Natural killer cell (primary cell): ENCODE data around the gene KRTAP5-5. TPM values are rescaled to one million over a fixed set of nuclear protein-coding genes. Genes with fewer than 3 reads are reported as not detected.

Experiments
- ATAC-seq, 3 donors: fragments of 150-1000 bp in 2 of 3; fragments of 200-7000 bp in 1 of 3; cut with Tn5 transposase; 1 replicate in 1 of 3; 2 replicates in 2 of 3; pipeline ENCODE4 v1.10.0; 2021; ENCODE audit warnings: mild to moderate bottlenecking in 2 of 3, moderate library complexity in 2 of 3
- DNase-seq, 2 donors: peaks; one replicate each; pipeline versions ENCODE4 v3.0.0 to v3.0.0-alpha.2; 2013 to 2021; ENCODE audit warnings: mixed read lengths in 1 of 2
- H3K27ac ChIP-seq: one replicate; pipeline ENCODE4 v1.5.1; 2013; ENCODE audit warnings: mild to moderate bottlenecking, low read length
- H3K27me3 ChIP-seq: one replicate; pipeline ENCODE4 v1.6.1; 2013; ENCODE audit warnings: low read length; ENCODE audit not compliant: control insufficient read depth, insufficient read depth
- H3K36me3 ChIP-seq: one replicate; pipeline ENCODE4 v1.6.1; 2013; ENCODE audit warnings: low read length; ENCODE audit not compliant: control insufficient read depth, insufficient read depth
- H3K4me1 ChIP-seq: one replicate; pipeline ENCODE4 v1.6.1; 2013; ENCODE audit warnings: low read length; ENCODE audit not compliant: control insufficient read depth, insufficient read depth
- H3K4me3 ChIP-seq: one replicate; pipeline ENCODE4 v1.5.1; 2013; ENCODE audit warnings: low read length
- H3K9me3 ChIP-seq: one replicate; pipeline ENCODE4 v1.6.1; 2013; ENCODE audit warnings: low read length; ENCODE audit not compliant: control insufficient read depth, insufficient read depth
- H3K27ac Mint-ChIP-seq, 2 donors: one replicate each; pipeline ENCODE4 v1.8.0; 2022; ENCODE audit warnings: mild to moderate bottlenecking in 2 of 2, mixed read lengths in 2 of 2, moderate library complexity in 1 of 2
- H3K27me3 Mint-ChIP-seq, 2 donors: one replicate each; pipeline ENCODE4 v1.8.0; 2022; ENCODE audit warnings: low read depth in 2 of 2, mixed read lengths in 2 of 2
- H3K36me3 Mint-ChIP-seq: one replicate; pipeline ENCODE4 v1.8.0; 2022; ENCODE audit warnings: mixed read lengths
- H3K4me1 Mint-ChIP-seq, 2 donors: one replicate each; pipeline ENCODE4 v1.8.0; 2022; ENCODE audit warnings: mixed read lengths in 2 of 2
- H3K4me3 Mint-ChIP-seq: one replicate; pipeline ENCODE4 v1.8.0; 2022; ENCODE audit warnings: mild to moderate bottlenecking, moderate library complexity, mixed read lengths
- H3K9me3 Mint-ChIP-seq, 2 donors: one replicate each; pipeline ENCODE4 v1.8.0; 2022; ENCODE audit warnings: mixed read lengths in 2 of 2
- CTCF ChIP-seq: fragments of 200-600 bp; IDR thresholded peaks from one replicate; pipeline ENCODE4 v1.8.0; 2022; ENCODE audit warnings: antibody characterized with exemption
- whole genome bisulfite sequencing: methylation state at CpG from one replicate; pipeline ENCODE4 v1.1.7; 2013; ENCODE audit warnings: missing lambda C conversion rate; ENCODE audit not compliant: insufficient coverage; 5-methylcytosine and 5-hydroxymethylcytosine counted together
- intact Hi-C: fragments of 100-400 bp; cut with micrococcal nuclease; formaldehyde crosslinking; loops from one replicate; pipeline ENCODE4 v1.14.2; 2022
- total RNA-seq, 4 donors: library from RNA; stranded (reverse); fragments of 120-200 nt in 1 of 4; gene quantifications; one replicate each; pipeline versions ENCODE4 v1.2.3 to v1.2.4, GENCODE V29; 2013 to 2022

Gene KRTAP5-5
- total RNA-seq, 3 donors from 2014 or later (not counting 1 experiment from before 2014, with no cell fraction given): not detected

- Mint-ChIP-seq H3K4me3 (no peak overlapping the region), H3K4me1 (no peaks in the 10 kb centered on the region), H3K27me3 (peaks cover 0 to 27% of the 10 kb centered on the region in 2 donors), H3K27ac (no peak overlapping the region), H3K36me3 (no peaks in the 10 kb centered on the region), H3K9me3 (no peaks in the 10 kb centered on the region)
- no peak for TF ChIP-seq CTCF
- no peak for DNase-seq
- Histone ChIP-seq H3K4me1 (peaks cover 4% of the 10 kb centered on the region), H3K36me3 (no peaks in the 10 kb centered on the region), H3K9me3 (no peaks in the 10 kb centered on the region), H3K27me3 (no peaks in the 10 kb centered on the region), H3K4me3 (no peak overlapping the region), H3K27ac (no peak overlapping the region)
- no peak for ATAC-seq
- intact Hi-C loops: no loop called here
- 72% methylated on average over 5 of the region's 5 CpGs for WGBS
These were observed 21.3 kb downstream of the KRTAP5-5 start for GRCh38 chr11:1650918-1651262.

DNA sequence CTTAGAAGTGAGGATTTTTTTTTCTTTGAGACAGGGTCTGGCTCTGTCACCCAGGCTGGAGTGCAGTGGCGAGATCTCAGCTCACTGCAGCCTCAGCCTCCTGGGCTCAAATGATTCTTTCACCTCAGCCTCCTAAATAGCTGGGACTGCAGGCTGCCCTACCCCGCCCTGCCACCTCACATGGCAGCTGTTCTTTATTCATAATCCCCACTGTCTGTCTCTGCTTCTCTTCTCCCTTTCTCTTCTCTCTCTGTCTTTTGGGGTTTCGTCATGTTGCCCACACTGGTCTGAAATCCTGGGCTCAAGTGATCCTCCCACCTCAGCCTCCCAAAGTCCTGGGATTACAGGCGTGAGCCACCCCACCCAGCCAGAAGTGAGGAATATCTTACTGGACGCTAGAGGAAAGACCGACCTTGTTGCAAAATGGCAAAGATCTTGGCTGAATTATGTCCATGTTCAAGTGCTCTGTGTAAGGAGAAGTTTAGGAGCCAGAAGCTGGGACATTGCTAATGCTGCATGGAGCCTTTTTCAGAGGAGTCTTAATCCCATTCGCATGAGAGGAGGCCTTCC, 21.9 kb downstream of the KRTAP5-5 start:
- Mint-ChIP-seq H3K36me3 (no peaks in the 10 kb centered on the region), H3K4me1 (no peaks in the 10 kb centered on the region), H3K4me3 (no peak overlapping the region), H3K9me3 (no peaks in the 10 kb centered on the region), H3K27me3 (peaks cover 0 to 27% of the 10 kb centered on the region in 2 donors), H3K27ac (no peak overlapping the region)
- intact Hi-C loops: no loop called here
- Histone ChIP-seq H3K9me3 (no peaks in the 10 kb centered on the region), H3K27ac (no peak overlapping the region), H3K4me1 (peaks cover 4% of the 10 kb centered on the region), H3K4me3 (no peak overlapping the region), H3K36me3 (no peaks in the 10 kb centered on the region), H3K27me3 (no peaks in the 10 kb centered on the region)
- TF ChIP-seq CTCF: no peak
- ATAC-seq (no peak), DNase-seq (no peak)
- WGBS: 84% methylated on average over 7 of the region's 7 CpGs

GRCh38 chr11:1652026-1652425, 22.5 kb downstream of the KRTAP5-5 start:
- Histone ChIP-seq H3K27ac (no peak overlapping the region), H3K9me3 (no peaks in the 10 kb centered on the region), H3K36me3 (no peaks in the 10 kb centered on the region), H3K4me1 (peaks cover 4% of the 10 kb centered on the region), H3K27me3 (no peaks in the 10 kb centered on the region), H3K4me3 (no peak overlapping the region)
- Mint-ChIP-seq H3K4me3 (no peak overlapping the region), H3K36me3 (no peaks in the 10 kb centered on the region), H3K4me1 (no peaks in the 10 kb centered on the region), H3K27me3 (peaks cover 0 to 30% of the 10 kb centered on the region in 2 donors), H3K9me3 (no peaks in the 10 kb centered on the region), H3K27ac (no peak overlapping the region)
- ATAC-seq (no peak), DNase-seq (no peak)
- intact Hi-C loops: loop anchor here (1.0 to 2.0 kb wide), 3 partner anchors 43 to 499 kb away; no protein-coding TSS in a partner anchor
- 85% methylated on average over 19 of the region's 19 CpGs for WGBS
- no peak for TF ChIP-seq CTCF

- DNase-seq (no peak), ATAC-seq (peak in 1 of 3 donors; percentile 4)
- H3K9me3 ChIP-seq: no peaks in the 10 kb centered on the region
- 61% methylated on average over 20 of the region's 20 CpGs for WGBS
- Mint-ChIP-seq H3K4me3 (no peak overlapping the region), H3K9me3 (no peaks in the 10 kb centered on the region), H3K27me3 (peaks cover 0 to 27% of the 10 kb centered on the region in 2 donors), H3K4me1 (no peaks in the 10 kb centered on the region), H3K36me3 (no peaks in the 10 kb centered on the region), H3K27ac (no peak overlapping the region)
- no peak for TF ChIP-seq CTCF
- H3K27ac ChIP-seq: no peak overlapping the region
- H3K36me3 ChIP-seq: no peaks in the 10 kb centered on the region
- intact Hi-C loops: loop anchor here (1.0 to 2.0 kb wide), 3 partner anchors 42 to 499 kb away; no protein-coding TSS in a partner anchor
- no peaks in the 10 kb centered on the region for H3K27me3 ChIP-seq
- H3K4me1 ChIP-seq: peaks cover 4% of the 10 kb centered on the region
- no peak overlapping the region for H3K4me3 ChIP-seq
These were observed 22.8 kb downstream of the KRTAP5-5 start for GRCh38 chr11:1652442-1652770.
